Stimulated activated naive CD4-positive, alpha-beta T cell treated with Interleukin-2 at 50 U/mL for 16 hours (primary cell): Measurements from ENCODE around the gene TSNAX.

Source experiments
- DNase-seq: peaks from one replicate; lab custom pipeline; 2025; lab: John Stamatoyannopoulos, UW

Gene TSNAX

GRCh38 chr1:231601824-231602672, 73.6 kb downstream of the TSNAX start:
- no peak for DNase-seq

DNA sequence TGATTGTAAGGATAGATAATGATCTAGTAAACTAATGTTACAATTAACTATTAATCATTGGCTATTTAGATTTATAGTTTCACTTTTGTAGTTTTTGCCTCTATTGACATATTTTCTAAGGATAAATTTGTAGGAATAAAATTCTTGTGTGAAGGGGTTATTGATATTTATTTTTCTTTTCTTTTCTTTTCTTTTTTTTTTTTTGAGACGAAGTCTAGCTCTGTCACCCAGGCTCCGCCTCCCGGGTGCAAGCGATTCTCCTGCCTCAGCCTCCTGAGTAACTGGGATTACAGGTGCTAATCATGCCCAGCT, 74.2 kb downstream of the TSNAX start:
- DNase-seq = no peak

DNA sequence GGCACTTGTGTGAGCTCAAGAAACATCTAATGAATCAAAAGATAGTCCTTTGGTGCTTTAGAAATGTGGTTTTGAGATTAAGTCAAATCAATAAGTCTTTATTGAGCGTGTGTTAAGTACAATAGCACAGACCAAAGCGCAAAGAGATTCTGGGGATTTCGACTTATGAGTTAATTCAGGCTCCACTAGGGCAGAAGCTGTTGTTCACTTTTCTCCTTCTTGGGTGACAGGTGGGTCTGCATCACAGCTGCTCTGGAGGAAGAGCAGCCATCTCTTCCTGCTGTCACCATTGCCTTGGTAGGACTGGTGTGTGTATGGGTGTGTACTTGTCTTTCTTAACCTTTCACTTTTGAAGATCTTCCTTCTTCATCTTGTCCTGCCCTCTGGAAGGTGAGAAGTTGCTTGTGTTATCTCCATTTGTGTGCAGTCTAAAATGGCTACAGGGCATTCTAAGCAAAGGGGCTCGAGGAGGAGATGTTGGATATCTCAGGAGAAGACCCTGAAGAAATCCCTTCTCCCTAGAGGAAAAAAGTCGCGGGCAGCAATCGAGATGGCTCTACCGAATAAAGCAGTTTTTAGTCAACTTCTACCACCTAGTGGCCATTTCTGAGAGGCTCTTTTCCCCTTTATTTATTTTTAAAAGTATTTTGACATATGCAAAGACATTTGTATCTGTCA, 75.3 kb downstream of the TSNAX start:
- no peak for DNase-seq

GRCh38 chr1:231604276-231604621, 75.8 kb downstream of the TSNAX start:
- no peak for DNase-seq

- no peak for DNase-seq
These were observed 77.0 kb downstream of the TSNAX start for GRCh38 chr1:231605149-231606100.

DNA sequence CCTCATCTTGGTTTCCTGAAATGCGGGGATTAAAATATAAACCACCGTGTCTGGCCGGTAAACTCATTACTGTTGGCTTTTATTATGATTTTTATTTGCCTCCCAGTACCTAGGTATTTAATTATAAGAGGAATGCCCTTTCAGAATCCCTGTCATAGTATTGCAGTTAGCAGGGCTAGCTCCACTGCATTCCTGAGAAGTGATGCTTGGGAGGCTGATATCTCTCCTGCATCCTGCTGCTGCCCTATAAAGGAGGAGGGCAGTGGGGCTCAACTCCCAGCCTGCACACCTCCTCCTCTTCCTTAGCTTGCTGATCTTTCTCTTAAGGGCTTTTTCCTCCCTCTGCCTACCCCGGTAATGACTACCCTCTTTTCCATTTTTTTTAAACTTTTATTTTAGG, 78.2 kb downstream of the TSNAX start:
- DNase-seq = no peak

DNA sequence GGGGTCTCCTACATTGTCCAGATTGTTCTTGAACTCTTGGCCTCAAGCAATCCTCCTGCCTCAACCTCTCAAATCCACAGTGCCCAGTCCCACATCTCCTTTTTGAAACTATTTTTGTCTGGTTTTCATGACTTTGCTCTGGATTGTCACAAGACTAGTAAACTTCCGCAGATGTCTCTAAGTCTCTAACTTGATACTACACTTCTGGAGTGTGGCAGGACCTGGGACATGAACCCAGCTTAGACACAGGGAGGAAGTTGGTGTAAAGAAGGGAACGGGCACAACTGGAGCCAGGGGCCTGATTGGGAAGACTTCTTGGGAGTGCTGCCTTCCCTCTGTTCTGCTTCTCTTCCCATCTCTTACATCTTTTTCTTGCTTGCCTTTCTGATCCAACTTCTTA, 81.9 kb downstream of the TSNAX start:
- DNase-seq = no peak

GRCh38 chr1:231611111-231611510, 82.6 kb downstream of the TSNAX start:
- DNase-seq = no peak

DNA sequence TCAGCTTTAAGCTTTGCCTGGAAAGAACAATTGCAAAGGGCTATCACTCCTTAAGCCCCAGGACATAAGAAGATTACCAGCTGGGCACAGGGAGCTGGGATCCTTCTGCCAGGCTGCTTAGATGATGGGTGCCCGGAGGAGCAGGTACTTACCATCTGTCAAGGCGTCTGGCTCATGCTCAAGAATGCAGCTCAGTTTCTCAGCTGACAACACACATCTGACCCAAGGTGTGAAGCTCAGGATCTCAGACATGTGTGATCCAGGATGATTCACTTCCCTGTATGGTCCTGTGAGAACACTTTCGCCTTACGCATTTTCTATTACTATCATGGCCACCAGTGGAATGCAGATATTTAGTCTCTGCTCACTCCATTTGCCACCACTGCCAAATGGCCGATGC, 83.4 kb downstream of the TSNAX start:
- no peak for DNase-seq

DNA sequence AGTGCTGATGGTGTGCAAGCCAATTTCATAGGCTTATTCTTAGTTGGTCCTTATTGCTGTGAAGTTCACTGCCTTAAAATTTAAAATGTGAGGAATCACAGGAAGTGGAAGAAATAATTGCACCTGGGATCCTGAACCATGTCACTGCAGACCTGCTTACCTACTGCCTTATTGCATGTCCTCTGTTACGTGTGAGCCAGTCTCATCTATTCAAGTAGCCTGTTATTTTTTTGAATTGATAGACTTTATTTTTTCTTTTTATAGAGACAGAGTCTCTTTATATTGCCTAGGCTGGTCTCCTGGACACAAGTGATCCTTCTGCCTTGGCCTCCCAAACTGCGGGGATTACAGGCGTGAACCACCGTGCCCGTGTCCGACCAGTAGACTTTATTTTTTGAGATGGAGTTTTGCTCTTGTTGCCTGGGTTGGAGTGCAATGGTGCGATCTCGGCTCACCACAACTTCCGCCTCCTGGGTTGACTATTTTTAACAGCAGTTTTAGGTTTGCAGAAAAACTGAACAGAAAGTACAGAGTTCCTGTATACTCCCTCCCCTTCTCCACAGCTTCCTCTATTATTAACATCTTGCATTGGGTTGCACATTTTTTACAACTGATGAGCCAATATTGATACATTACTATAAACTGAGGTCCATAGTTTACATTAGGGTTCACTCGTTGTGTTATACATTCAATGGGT, 84.1 kb downstream of the TSNAX start:
- no peak for DNase-seq

GRCh38 chr1:231613419-231614349, 85.2 kb downstream of the TSNAX start:
- no peak for DNase-seq
